Measurements from ENCODE around the gene CSAD. TPM values are rescaled to one million over a fixed set of nuclear protein-coding genes. Genes with fewer than 3 reads are reported as not detected.
A peak's percentile ranks its signal among the peaks of the same experiment; 100 is the strongest.

Gene CSAD
- total RNA-seq, 1 donor from 2014 or later: 44.9 TPM

GRCh38 chr12:53227341-53227740 lies 46.6 kb upstream of the CSAD start:
- peak overlapping the region; percentile 95 for H3K27ac ChIP-seq
- no peaks in the 10 kb centered on the region for H3K27me3 ChIP-seq
- intact Hi-C loops (cut with DNase I): no loop called here
- DNase-seq (ENCODE audit: extremely low spot score in 2 of 2): no peak
- TF ChIP-seq POLR2AphosphoS5 (IDR thresholded peaks at IDR 0.05; ENCODE audit: insufficient read depth in 1 of 2, low read depth in 1 of 2) (no peak), POLR2A (IDR thresholded peaks at IDR 0.05) (no peak)
- TF ChIP-seq, protein P1, sequence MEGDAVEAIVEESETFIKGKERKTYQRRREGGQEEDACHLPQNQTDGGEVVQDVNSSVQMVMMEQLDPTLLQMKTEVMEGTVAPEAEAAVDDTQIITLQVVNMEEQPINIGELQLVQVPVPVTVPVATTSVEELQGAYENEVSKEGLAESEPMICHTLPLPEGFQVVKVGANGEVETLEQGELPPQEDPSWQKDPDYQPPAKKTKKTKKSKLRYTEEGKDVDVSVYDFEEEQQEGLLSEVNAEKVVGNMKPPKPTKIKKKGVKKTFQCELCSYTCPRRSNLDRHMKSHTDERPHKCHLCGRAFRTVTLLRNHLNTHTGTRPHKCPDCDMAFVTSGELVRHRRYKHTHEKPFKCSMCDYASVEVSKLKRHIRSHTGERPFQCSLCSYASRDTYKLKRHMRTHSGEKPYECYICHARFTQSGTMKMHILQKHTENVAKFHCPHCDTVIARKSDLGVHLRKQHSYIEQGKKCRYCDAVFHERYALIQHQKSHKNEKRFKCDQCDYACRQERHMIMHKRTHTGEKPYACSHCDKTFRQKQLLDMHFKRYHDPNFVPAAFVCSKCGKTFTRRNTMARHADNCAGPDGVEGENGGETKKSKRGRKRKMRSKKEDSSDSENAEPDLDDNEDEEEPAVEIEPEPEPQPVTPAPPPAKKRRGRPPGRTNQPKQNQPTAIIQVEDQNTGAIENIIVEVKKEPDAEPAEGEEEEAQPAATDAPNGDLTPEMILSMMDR (IDR thresholded peaks at IDR 0.05): no peak
- peaks cover 0 to 11% of the 10 kb centered on the region in 2 donors for H3K36me3 ChIP-seq
- H3K4me3 ChIP-seq: no peak overlapping the region
- no peaks in the 10 kb centered on the region for H3K9me3 ChIP-seq
- H3K4me1 ChIP-seq: peaks cover 82% of the 10 kb centered on the region

DNA sequence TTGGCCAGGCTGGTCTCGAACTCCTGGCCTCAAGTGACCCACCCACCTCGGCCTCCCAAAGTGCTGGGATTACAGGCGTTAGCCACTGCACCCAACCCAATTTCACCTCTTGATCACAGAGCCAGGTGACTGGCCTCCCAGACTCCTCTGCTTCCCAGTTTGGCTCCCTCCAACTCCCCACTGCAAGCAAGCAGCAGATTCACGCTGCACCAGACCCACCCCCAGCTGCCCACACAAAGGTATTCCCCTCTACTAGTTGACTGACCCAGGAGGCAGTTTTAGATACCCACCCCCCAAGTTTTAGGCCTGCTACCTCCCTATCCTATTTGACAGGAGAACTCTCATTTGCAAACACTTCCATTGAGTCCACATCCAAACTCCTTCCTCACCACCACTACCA lies 46.1 kb upstream of the CSAD start:
- no peak for DNase-seq (ENCODE audit: extremely low spot score in 2 of 2)
- Histone ChIP-seq H3K36me3 (peaks cover 0 to 11% of the 10 kb centered on the region in 2 donors), H3K4me3 (no peak overlapping the region), H3K9me3 (no peaks in the 10 kb centered on the region), H3K27me3 (no peaks in the 10 kb centered on the region), H3K27ac (peak overlapping the region; percentile 95), H3K4me1 (peaks cover 87% of the 10 kb centered on the region)
- TF ChIP-seq, protein P1 (IDR thresholded peaks at IDR 0.05): no peak
- TF ChIP-seq POLR2AphosphoS5 (IDR thresholded peaks at IDR 0.05; ENCODE audit: insufficient read depth in 1 of 2, low read depth in 1 of 2): no peak
- no peak for TF ChIP-seq POLR2A (IDR thresholded peaks at IDR 0.05)
- intact Hi-C loops (cut with DNase I): no loop called here

DNA sequence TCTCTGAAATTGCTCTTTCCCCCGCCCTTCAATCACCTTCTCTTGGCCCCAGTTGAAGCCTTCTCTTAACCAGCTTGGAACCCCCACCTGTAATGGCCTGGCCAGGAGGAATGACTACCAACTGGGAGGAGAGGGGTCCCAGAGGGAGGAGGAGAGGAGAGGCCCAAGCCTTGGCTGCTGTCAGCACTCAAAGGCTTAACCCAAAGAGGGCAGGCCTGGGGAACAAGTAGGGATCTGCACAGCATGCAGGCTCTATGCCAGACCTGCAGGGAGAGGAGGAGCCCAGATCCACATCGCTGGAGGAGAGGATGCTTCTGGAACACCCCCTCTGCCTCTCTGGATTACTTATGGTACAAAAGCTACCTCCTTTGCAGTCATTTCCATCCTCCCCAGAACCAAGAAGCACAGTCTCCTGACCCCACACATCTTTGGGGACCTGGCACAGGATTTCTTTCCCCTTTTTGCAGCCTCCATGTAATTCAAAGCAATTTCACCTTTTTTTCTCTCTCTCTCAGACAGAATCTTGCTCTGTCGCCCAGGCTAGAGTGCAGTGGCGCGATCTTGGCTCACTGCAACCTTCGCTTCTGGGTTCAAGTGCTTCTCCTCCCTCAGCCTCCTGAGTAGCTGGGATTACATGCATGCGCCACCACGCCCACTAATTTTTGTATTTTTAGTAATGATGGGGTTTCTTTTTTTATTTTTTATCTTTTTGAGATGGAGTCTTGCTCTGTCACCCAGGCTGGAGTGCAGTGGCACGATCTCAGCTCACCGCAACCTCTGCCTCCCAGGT lies 45.1 kb upstream of the CSAD start:
- TF ChIP-seq POLR2A (IDR thresholded peaks at IDR 0.05) (no peak), POLR2AphosphoS5 (IDR thresholded peaks at IDR 0.05; ENCODE audit: insufficient read depth in 1 of 2, low read depth in 1 of 2) (no peak)
- TF ChIP-seq, protein P1 (IDR thresholded peaks at IDR 0.05): no peak
- no peaks in the 10 kb centered on the region for H3K9me3 ChIP-seq
- H3K27me3 ChIP-seq: no peaks in the 10 kb centered on the region
- peaks cover 83% of the 10 kb centered on the region for H3K4me1 ChIP-seq
- H3K36me3 ChIP-seq: peaks cover 0 to 11% of the 10 kb centered on the region in 2 donors
- peak in 1 of 2 donors; percentile 84 for DNase-seq (ENCODE audit: extremely low spot score in 2 of 2)
- H3K4me3 ChIP-seq: no peak overlapping the region
- intact Hi-C loops (cut with DNase I): no loop called here
- H3K27ac ChIP-seq: peak overlapping the region; percentile 99

DNA sequence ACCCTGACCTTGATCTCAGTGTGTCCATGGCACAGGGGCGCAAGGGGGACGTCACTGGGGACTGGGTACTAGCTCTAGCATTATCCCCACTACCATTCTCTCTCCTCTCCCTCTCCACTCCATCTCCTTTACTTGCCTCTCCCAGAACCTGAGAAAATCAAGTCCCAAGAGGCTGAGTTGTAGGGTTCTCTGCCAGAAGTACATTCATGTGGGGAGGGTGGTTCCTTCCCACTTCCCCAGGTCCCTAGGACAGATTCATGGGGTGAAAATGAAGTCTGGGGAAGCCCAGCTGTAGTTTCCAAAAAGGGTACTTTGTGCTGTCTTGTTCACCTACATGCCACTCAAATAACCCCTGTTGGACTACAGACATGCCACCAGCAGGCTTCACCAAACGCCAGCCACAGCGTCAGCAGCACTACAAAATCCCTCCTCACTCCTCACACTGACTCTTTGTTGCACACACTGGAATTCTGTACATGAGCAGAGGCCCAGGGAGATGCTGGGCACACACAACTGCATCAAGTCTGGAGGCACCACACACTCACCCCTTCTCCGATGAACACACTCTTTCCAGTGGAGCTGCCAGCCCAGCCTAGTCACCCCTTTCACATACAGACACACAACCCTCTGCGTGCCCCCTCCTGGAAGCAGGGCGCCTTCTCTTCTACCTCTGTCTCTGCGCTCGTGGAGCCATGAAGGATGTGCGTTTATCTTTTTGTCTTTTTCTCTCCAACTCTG lies 44.3 kb upstream of the CSAD start:
- H3K27me3 ChIP-seq: no peaks in the 10 kb centered on the region
- H3K4me3 ChIP-seq: no peak overlapping the region
- peaks cover 75% of the 10 kb centered on the region for H3K4me1 ChIP-seq
- TF ChIP-seq, protein P1 (IDR thresholded peaks at IDR 0.05): no peak
- no peak for TF ChIP-seq POLR2AphosphoS5 (IDR thresholded peaks at IDR 0.05; ENCODE audit: insufficient read depth in 1 of 2, low read depth in 1 of 2)
- no peak for TF ChIP-seq POLR2A (IDR thresholded peaks at IDR 0.05)
- DNase-seq (ENCODE audit: extremely low spot score in 2 of 2): peak in 1 of 2 donors; percentile 85
- intact Hi-C loops (cut with DNase I): no loop called here
- H3K9me3 ChIP-seq: no peaks in the 10 kb centered on the region
- peak overlapping the region; percentile 99 for H3K27ac ChIP-seq
- H3K36me3 ChIP-seq: peaks cover 0 to 11% of the 10 kb centered on the region in 2 donors
